ENCODE measurements around the gene ERCC4.

DNA sequence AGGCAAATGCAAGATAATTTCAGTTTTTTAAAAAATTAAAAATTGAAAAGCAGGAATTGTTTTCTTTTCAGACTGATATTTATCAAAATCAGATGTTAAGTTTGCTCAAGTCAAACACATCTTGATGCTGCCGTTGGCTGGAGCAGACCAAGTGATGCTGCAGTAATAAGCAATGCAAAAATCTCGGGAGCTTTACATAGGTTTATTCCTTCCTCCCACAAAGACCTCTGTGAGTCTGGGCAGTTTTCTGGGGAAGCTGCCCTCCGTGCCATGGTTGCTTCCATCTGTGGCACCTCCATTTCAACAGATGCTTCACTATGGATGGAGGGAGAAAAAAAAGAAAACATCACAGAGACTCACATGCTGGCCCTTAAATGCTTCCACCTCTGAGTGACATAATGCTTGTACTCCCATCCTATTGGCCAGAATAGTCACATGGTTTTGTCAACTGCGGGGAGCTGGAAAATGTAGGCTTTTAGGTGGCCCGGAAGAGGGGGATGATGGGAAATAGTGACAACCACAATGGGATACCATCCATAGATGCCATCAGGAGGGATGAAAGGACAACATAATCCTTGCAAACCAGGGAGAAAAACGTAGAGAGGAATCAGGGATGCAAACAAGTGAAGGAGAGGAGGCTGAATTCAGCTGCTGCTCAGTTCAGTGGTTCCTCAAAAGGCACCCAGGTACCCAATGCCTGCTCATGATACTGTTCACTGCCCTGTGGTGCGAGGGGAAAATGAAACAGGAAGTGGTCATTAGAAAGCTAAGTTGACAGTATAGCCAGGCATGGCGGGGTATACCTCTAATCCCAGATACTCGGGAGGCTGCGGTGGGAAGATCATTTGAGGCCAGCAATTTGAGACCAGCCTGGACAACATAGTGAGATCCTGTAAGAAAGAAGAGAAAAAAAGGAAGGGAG, 13.5 kb upstream of the ERCC4 start:
- TF ChIP-seq, protein P1, sequence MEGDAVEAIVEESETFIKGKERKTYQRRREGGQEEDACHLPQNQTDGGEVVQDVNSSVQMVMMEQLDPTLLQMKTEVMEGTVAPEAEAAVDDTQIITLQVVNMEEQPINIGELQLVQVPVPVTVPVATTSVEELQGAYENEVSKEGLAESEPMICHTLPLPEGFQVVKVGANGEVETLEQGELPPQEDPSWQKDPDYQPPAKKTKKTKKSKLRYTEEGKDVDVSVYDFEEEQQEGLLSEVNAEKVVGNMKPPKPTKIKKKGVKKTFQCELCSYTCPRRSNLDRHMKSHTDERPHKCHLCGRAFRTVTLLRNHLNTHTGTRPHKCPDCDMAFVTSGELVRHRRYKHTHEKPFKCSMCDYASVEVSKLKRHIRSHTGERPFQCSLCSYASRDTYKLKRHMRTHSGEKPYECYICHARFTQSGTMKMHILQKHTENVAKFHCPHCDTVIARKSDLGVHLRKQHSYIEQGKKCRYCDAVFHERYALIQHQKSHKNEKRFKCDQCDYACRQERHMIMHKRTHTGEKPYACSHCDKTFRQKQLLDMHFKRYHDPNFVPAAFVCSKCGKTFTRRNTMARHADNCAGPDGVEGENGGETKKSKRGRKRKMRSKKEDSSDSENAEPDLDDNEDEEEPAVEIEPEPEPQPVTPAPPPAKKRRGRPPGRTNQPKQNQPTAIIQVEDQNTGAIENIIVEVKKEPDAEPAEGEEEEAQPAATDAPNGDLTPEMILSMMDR (IDR thresholded peaks at IDR 0.05; ENCODE audit: low read depth, low read length) = no peak
- TF ChIP-seq POLR2A (IDR thresholded peaks at IDR 0.05; ENCODE audit: extremely low read depth, insufficient read length) = no peak
- TF ChIP-seq MYC (IDR thresholded peaks at IDR 0.05; ENCODE audit: low read depth, low read length) = no peak
